Suprapubic skin (tissue), 4 donors: ENCODE data around the gene PSMB4.

Source experiments
- EP300 ChIP-seq: sonication (generic); formaldehyde crosslinking; IDR thresholded peaks from one replicate; pipeline ENCODE4 v1.6.1; 2017; ENCODE audit warnings: antibody characterized with exemption
- POLR2A ChIP-seq, 2 donors: fragments of 450-650 bp; IDR thresholded peaks; one replicate each; pipeline ENCODE4 v1.6.1; 2017; ENCODE audit warnings: antibody characterized with exemption in 2 of 2, mild to moderate bottlenecking in 2 of 2, moderate library complexity in 2 of 2
- POLR2AphosphoS5 ChIP-seq, 3 donors: sonication (generic); formaldehyde crosslinking; IDR thresholded peaks; one replicate each; pipeline ENCODE4 v1.6.1; 2017; ENCODE audit warnings: antibody characterized with exemption in 3 of 3
- TF ChIP-seq, protein P1 (sequence below), 2 donors: fragments of 200-600 bp in 1 of 2; fragments of 450-650 bp in 1 of 2; sonication (generic) in 1 of 2; IDR thresholded peaks; one replicate each; pipeline ENCODE4 v1.5.1; 2016 to 2019; ENCODE audit warnings: antibody characterized with exemption in 2 of 2, mild to moderate bottlenecking in 1 of 2, moderate library complexity in 1 of 2

DNA sequence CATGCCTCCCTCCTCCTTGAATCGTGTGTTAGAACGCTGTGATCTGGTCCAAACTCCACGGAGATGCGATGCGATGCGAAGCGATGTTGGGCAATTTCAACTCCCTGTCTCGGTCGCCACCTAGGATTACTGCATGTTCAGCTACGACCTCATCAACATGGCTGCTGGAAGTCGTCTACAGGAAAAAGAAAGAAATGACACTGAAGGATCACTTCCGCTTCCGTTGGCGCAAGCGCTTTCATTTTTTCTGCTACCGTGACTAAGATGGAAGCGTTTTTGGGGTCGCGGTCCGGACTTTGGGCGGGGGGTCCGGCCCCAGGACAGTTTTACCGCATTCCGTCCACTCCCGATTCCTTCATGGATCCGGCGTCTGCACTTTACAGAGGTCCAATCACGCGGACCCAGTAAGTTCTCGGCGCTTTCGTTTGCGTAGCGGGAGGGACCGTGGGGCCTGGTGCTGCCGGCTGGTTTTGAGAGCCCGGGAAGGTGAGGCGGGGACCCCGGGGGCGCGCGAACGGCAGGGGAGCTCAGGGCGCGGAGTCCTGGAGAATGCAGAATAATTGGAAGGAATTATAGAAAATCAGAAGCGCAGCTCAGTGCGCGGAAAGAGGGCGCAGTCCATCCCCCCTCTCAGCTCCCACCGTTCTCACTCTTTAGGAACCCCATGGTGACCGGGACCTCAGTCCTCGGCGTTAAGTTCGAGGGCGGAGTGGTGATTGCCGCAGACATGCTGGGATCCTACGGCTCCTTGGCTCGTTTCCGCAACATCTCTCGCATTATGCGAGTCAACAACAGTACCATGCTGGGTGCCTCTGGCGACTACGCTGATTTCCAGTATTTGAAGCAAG, at the start of gene PSMB4:
- TF ChIP-seq POLR2A (IDR thresholded peaks at IDR 0.05) (peak; percentile 45 to 83), EP300 (no peak), POLR2AphosphoS5 (IDR thresholded peaks at IDR 0.05) (peak; percentile 58 to 98 (median 97))
- TF ChIP-seq, protein P1, sequence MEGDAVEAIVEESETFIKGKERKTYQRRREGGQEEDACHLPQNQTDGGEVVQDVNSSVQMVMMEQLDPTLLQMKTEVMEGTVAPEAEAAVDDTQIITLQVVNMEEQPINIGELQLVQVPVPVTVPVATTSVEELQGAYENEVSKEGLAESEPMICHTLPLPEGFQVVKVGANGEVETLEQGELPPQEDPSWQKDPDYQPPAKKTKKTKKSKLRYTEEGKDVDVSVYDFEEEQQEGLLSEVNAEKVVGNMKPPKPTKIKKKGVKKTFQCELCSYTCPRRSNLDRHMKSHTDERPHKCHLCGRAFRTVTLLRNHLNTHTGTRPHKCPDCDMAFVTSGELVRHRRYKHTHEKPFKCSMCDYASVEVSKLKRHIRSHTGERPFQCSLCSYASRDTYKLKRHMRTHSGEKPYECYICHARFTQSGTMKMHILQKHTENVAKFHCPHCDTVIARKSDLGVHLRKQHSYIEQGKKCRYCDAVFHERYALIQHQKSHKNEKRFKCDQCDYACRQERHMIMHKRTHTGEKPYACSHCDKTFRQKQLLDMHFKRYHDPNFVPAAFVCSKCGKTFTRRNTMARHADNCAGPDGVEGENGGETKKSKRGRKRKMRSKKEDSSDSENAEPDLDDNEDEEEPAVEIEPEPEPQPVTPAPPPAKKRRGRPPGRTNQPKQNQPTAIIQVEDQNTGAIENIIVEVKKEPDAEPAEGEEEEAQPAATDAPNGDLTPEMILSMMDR (IDR thresholded peaks at IDR 0.05): peak in 1 of 2 donors; percentile 30
